Measurements from ENCODE around the gene UPK1B.
"Not testable (repeated sequence)": the region's sequence is repeated elsewhere in the genome, so short reads cannot be mapped to it uniquely, and the experiment has no call there.

Gene UPK1B

DNA sequence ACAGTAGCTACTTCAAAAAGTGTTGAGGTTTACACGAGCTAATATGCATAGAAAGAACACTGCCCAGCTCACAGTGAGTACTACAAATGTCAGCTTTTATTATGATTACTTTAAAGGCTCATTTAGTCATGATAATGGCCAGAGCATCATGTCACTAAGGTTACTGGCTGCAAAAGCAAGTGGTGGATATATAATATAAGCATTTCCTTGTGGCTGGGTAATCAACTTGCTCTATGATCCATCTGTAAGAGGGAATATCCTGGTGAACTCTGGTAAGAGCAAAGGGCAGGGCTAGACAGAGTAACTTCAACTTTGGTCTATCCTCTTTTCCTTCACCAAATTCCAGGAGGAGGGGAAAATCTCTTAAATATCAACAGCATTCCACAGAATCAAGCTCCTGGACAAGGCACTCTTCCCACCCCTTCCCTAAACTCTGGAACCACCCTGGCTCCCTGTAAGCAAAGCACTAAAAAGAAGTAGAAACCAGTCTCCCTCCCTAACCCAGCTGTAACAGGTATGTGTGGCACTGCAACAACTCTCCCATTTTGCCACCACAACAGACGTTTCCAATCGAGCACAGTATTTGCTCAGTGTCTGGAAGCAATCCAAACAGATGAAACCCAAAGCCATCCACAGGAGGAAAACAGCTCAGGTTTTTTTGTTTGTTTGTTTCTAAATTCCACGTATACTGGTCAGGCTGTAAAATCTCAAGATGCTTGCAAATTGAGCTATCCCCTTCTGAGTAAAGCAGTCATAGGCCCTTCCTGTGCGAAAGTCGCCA, 53.9 kb downstream of the UPK1B start:
- no peak for DNase-seq

- DNase-seq = no peak
These were observed 55.2 kb downstream of the UPK1B start for GRCh38 chr3:119228373-119229145.

GRCh38 chr3:119229190-119229589, 55.8 kb downstream of the UPK1B start:
- no peak for DNase-seq

GRCh38 chr3:119230071-119230470, 56.7 kb downstream of the UPK1B start:
- no peak for DNase-seq

DNA sequence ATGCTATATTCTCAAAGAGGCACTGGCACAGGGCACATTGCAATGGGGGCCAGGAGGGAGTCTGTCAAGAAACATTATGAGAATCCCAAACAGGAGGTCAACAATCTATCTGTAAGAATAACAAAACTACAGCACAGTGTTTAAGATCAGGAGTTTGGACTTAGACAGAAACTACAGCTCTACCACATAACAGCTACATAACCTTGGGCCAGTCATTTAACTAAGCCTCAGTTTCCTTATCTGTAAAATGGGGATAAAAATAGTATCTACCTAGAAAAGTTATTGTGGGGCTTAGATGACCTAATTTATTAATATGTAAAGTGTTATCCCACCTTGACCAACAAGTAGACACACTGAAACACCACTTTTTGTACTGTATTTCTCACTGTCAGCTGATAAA, 57.3 kb downstream of the UPK1B start:
- no peak for DNase-seq

DNA sequence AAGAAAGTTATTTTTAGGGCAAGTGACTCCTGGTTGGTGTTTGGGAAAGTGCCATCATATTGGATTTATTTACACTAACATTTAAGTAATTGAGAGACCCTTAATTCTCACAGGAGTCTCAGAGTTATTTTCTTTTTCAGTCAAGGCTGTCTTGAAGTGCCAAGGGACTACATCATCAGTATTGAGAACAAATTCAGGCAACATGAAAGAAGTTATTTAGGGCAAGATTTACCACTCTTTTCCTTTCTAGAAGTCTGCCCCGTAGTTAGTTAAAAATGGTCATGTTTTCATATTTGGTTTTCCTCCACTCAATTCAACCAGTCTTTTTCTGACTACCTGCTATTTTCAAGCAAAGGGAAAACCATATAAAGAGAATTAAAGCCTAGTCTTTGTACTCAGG, 61.2 kb downstream of the UPK1B start:
- DNase-seq = no peak

DNA sequence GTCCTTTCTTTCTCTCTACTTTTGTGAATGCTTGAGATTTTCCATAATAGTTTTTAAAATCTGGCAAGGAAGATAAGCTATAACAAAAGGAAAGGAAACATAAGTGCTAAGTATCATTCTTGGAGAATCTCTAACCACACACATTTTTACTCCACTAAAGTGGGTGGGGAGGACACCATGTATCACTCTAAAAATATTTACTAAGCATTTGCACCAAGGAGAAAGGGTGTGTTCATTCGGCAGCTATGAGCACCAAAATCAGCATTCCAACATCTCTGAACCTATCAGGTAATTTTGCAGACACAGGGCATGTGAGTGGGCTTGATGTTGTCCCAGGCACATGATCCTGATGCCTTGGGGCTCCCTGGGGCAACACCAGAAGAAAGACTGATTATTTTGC, 61.8 kb downstream of the UPK1B start:
- no peak for DNase-seq

DNA sequence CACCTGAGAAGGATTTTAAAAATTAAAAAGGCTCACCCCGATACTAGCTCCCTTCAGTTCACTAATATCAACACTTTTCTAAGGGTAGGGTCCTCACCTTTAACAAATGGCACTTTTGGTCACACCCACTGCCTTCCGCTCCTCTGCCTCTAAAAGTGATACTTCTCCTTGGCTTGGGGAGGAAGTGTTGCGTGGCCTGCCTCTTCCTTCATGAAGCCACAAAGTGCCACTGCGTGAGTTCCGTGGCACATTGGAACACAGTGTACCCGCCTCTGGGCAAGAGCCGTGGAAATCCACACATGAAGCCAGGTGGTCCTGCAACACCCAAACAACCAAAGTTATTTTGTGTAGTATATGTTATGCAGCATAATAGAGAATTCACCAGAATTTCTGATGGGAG, 63.4 kb downstream of the UPK1B start:
- DNase-seq = no peak

DNA sequence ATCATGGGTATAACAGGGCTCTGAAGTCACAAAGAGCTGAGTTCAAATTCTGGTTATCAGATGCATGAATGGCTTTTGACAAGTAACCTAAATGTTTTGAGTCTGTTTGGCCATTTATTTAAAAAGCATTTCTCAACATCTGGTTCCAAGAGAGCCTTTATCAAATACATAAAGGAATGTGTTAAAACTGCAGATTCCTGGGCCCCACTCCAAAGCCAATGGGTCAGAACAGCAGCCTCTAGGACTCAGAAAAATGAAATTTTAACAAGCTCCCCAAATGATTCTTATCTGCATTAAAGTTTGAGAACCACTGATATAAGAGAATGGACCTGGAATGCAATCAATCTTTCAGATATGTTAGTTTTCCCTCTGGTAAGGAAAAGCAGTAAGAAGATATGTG, 63.9 kb downstream of the UPK1B start:
- no peak for DNase-seq

- DNase-seq = no peak
These were observed 65.0 kb downstream of the UPK1B start for GRCh38 chr3:119238363-119238762.

DNA sequence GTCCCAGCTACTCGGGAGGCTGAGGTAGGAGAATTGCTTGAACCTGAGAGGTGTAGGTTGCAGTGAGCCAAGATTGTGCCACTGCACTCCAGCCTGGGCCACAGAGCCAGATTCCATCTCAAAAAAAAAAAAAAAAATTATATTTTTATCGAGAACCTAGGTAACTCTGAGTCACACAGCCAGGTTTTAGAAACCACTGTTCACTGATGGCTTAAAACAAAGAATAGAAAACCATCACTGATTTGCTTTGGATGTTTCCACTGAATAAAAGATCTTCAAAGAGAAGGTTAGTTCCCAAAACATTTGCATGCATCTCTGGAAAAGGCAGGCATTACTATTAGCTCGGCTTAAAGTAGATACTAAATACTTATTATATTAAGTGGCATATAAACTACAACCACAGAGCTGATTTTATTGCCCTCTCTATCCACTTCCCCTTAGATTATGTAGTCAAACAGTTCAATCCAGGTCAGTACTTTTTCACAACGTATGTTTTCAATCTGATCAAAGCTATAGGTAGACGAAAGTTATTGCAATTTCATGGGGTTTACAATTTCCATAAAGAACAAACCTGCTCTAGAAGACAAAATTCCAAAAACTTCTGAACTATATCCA, 65.9 kb downstream of the UPK1B start:
- DNase-seq = no peak

- no peak for DNase-seq
These were observed 66.7 kb downstream of the UPK1B start for GRCh38 chr3:119240101-119240590.

- peak; percentile 81 for DNase-seq
These were observed 67.4 kb downstream of the UPK1B start, which contains the start of gene B4GALT4 for GRCh38 chr3:119240591-119241434. Gene B4GALT4, minus strand, starts transcription at chr3:119240878. Its CDS starts 10,779 bp downstream, at chr3:119230099.

DNA sequence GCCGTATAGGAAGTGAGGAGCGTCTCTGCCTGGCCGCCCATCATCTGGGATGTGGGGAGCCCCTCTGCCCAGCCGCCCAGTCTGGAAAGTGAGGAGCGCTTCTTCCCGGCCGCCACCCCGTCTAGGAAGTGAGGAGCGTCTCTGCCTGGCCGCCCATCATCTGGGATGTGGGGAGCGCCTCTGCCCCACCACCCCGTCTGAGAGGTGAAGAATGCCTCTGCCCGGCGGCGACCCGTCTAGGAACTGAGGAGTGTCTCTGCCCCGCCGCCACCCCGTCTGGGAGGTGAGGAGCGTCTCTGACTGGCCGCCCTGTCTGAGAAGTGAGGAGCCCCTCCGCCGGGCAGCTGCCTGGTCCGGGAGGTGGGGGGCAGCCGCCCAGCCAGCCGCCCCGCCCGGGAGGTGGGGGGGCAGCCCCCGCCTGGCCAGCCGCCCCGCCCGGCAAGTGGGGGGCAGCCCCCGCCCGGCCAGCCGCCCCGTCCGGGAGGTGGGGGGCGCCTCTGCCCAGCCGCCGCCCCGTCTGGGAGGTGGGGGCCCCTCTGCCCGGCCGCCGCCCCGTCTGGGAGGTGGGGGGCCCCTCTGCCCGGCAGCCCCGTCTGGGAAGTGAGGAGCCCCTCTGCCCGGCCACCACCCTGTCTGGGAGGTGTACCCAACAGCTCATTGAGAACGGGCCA, 69.1 kb downstream of the UPK1B start:
- not testable (repeated sequence) for DNase-seq

GRCh38 chr3:119243058-119243529, 69.7 kb downstream of the UPK1B start:
- not testable (repeated sequence) for DNase-seq

DNA sequence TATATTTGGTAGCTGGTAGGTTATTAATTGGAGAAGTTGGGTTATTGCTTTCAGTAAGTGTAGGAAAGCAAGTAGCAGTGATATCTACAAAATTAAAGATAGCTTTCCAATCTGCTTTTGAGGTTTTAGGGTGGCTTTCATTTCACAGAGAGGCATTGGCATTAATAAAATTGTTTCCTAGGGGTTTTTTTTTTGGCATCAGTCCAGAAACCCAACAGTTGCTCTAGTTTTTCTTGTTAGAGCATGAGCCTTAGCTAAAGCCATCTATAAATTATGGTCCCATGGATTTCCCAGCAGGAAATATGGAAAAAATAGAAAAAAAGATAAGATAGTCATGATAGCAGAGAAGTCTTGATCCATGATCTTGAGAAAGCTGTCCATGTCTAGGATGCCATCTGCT, 70.3 kb downstream of the UPK1B start:
- no peak for DNase-seq

DNA sequence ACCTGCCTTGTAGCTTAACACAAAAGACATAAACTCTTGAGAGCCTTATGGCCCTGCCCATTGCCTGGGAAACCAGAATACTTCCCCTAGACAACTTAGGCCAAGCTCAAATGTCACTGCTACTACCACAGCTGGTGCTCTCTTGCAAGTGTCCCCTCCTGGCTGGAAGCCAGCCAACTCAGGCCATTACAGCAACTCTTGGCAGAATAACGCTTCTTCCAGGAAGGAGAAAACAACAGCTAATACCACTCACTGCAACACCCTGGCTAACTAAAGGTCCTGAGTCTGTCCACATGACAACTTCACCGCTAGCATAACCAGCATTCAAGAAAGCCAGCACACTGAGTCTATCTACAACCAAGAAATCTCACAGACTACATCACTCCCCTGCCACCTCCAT, 72.4 kb downstream of the UPK1B start:
- no peak for DNase-seq
